Ovary (tissue), 9 donors: ENCODE results near the gene OR9Q1. TPM values are rescaled to one million over a fixed set of nuclear protein-coding genes. Genes with fewer than 3 reads are reported as not detected.

ENCODE experiments used
- DNase-seq, 5 donors: peaks; one replicate each; pipeline ENCODE4 v3.0.0-alpha.2; 2019 to 2020
- H3K27ac ChIP-seq, 2 donors: fragments of 200-600 bp; one replicate each; pipeline versions ENCODE4 v1.5.1 to v1.8.0; 2019 to 2022
- H3K27me3 ChIP-seq: fragments of 200-600 bp; one replicate; pipeline ENCODE4 v1.8.0; 2022
- H3K36me3 ChIP-seq: fragments of 200-600 bp; sonication (generic); one replicate; pipeline ENCODE4 v1.5.1; 2019
- H3K4me1 ChIP-seq: one replicate; pipeline ENCODE4 v1.8.1; 2013; ENCODE audit warnings: mild to moderate bottlenecking, moderate library complexity; ENCODE audit not compliant: insufficient read depth
- H3K4me3 ChIP-seq: fragments of 200-600 bp; sonication (generic); one replicate; pipeline ENCODE4 v1.5.1; 2017
- H3K9me3 ChIP-seq, 2 donors: fragments of 200-600 bp in 1 of 2; sonication (generic) in 1 of 2; one replicate each; pipeline versions ENCODE4 v1.5.1 to v1.8.1; 2013 to 2019; ENCODE audit warnings: mild to moderate bottlenecking in 1 of 2, moderate library complexity in 1 of 2
- EP300 ChIP-seq: sonication (generic); formaldehyde crosslinking; IDR thresholded peaks from one replicate; pipeline ENCODE4 v1.6.1; 2017; ENCODE audit warnings: antibody characterized with exemption
- POLR2A ChIP-seq: fragments of 450-650 bp; IDR thresholded peaks from one replicate; pipeline ENCODE4 v1.6.1; 2017; ENCODE audit warnings: antibody characterized with exemption, mild to moderate bottlenecking, moderate library complexity
- whole genome bisulfite sequencing, 3 donors: extraction: QIAGEN DNeasy Blood & Tissue Kit in 1 of 3; methylation state at CpG; one replicate each; pipeline versions ENCODE4 v1.1.5 to v1.1.7; 2013 to 2017; 5-methylcytosine and 5-hydroxymethylcytosine counted together
- intact Hi-C, 4 donors: fragments of 100-400 bp; cut with DNase I; formaldehyde crosslinking; loops; one replicate each; pipeline versions ENCODE4 v1.11.0 to v1.15.1; 2022 to 2023
- polyA plus RNA-seq, 2 donors: library from polyadenylated mRNA; stranded (reverse); fragments of 200-250 nt in 1 of 2; fragments of 350-450 nt in 1 of 2; fragmentation: Illumina TruSeq in 1 of 2; extraction: RNeasy Lipid Tissue Mini Kit (QIAGEN cat#74804) in 1 of 2; gene quantifications; one replicate each; pipeline ENCODE4 v1.2.3, GENCODE V29; 2013 to 2014
- total RNA-seq, 7 donors: library from RNA; depleted of rRNA in 2 of 7; stranded (reverse); fragments of >200 nt in 2 of 7; fragmentation: NEBNext Ultra II Directional in 3 of 7; extraction: Animal tissue kit (Norgen Biotek cat#: 25700) in 3 of 7; gene quantifications; one replicate each; pipeline versions ENCODE4 v1.1.0 to v1.2.4, GENCODE V29; 2016 to 2023
- TF ChIP-seq, protein P1 (sequence below), 3 donors: fragments of 450-650 bp in 2 of 3; fragments of 200-600 bp in 1 of 3; IDR thresholded peaks; one replicate each; pipeline versions ENCODE4 v1.5.1 to v1.8.0; 2016 to 2022; ENCODE audit warnings: antibody characterized with exemption in 3 of 3, mild to moderate bottlenecking in 1 of 3
- donor health status: DM: no; HTN: no; CAD: no; lungs with moderate emphysema.
- donor health status: DM: no; HTN: no; CAD: no.
- donor health status: Bipolar disorder and iron deficiency.
- donor health status: DM: yes; HTN: yes; CAD: no.
- donor health status: DM: no; HTN: no; CAD: no.
- donor health status: DM: yes; HTN: yes; CAD: no.

OR9Q1 gene
- total and polyA plus RNA-seq, 9 donors = not detected

DNA sequence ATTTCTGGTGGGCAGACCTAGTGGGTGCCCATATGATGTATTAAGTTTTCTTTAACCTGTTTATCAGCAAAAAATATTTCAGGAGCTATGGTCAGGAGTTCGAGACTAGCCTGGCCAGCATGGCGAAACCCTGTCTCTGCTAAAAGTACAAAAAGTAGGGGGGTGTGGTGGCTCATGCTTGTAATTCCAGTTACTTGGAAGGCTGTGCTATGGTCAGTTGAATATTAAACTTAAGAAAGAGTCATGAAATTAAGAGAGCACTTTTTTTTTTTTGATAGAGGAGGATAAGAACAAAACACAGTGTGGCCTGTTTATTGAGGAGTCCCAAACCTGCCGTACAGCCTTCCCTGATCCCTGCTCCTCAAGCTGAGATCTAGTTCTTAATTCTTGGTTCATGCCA, 36.9 kb downstream of the OR9Q1 start:
- peaks cover 3% of the 10 kb centered on the region for H3K4me1 ChIP-seq
- H3K4me3 ChIP-seq = no peak overlapping the region
- H3K36me3 ChIP-seq = no peaks in the 10 kb centered on the region
- 79 to 87% (median 85%) methylated on average over 3 of the region's 3 CpGs for WGBS, 3 donors
- no peak for DNase-seq
- no peak for TF ChIP-seq POLR2A
- no peak for TF ChIP-seq EP300
- TF ChIP-seq, protein P1, sequence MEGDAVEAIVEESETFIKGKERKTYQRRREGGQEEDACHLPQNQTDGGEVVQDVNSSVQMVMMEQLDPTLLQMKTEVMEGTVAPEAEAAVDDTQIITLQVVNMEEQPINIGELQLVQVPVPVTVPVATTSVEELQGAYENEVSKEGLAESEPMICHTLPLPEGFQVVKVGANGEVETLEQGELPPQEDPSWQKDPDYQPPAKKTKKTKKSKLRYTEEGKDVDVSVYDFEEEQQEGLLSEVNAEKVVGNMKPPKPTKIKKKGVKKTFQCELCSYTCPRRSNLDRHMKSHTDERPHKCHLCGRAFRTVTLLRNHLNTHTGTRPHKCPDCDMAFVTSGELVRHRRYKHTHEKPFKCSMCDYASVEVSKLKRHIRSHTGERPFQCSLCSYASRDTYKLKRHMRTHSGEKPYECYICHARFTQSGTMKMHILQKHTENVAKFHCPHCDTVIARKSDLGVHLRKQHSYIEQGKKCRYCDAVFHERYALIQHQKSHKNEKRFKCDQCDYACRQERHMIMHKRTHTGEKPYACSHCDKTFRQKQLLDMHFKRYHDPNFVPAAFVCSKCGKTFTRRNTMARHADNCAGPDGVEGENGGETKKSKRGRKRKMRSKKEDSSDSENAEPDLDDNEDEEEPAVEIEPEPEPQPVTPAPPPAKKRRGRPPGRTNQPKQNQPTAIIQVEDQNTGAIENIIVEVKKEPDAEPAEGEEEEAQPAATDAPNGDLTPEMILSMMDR (IDR thresholded peaks at IDR 0.05) = no peak
- intact Hi-C loops = no loop called here
- no peak overlapping the region for H3K27ac ChIP-seq
- H3K9me3 ChIP-seq = no peaks in the 10 kb centered on the region
- no peaks in the 10 kb centered on the region for H3K27me3 ChIP-seq

DNA sequence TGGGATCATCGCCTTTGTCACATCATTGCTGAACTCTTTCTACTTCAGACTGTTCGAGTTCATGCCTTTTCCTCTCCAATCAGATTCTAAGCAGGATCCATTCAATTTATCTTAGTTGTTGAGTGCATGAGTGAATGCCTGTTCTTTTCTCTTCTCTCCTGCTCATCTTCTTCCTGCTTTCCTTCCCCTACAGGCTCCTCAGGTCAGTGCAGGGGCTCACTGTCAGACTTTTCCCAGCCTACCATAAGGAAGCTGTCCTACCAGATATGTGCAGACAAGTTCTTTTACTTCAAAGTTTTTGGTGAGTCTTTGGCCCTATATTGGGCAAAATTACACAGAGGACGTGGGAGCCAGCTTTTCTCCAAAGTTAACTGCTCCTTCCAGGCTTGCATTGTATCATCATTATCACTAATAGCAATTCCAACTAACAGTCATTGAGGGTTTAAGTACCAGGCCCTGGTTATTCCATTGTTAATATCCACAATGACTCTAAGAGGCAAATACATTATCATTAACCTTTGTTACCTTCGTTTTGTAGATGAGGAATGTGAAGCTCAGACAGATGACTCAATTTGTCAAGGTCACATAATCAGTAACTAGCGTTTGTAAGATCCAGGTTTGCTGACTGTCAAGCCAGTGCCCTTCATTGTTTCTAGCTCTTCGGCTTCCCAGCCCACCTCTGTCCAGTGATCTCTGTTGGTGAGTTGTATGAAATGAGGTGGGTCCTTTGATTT, 37.4 kb downstream of the OR9Q1 start:
- Histone ChIP-seq H3K27ac (no peak overlapping the region), H3K27me3 (no peaks in the 10 kb centered on the region), H3K36me3 (no peaks in the 10 kb centered on the region), H3K4me3 (no peak overlapping the region), H3K9me3 (no peaks in the 10 kb centered on the region), H3K4me1 (peaks cover 3% of the 10 kb centered on the region)
- no peak for DNase-seq
- whole genome bisulfite sequencing, 3 donors = 53 to 58% (median 55%) methylated on average over 6 of the region's 6 CpGs
- TF ChIP-seq POLR2A (no peak), EP300 (no peak)
- TF ChIP-seq, protein P1 (IDR thresholded peaks at IDR 0.05) = no peak
- intact Hi-C loops = no loop called here

DNA sequence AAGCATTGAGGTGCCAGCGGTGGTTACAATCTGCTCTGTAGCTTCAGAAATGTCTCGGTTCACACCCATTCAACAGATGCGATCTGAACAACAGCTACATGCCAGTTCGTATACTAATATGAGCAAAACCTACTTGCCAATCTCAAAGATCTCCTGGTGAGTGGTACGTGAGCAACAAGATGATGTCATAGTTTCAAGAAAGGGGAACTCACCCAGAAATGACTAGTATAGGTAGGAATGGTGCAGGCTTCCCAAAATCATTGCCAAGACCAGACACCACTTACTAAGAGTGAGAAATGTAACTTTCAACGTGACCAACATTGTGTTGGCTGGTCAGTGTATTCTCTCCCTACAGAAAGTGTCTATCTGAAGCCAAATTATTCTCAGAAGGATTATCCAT, 38.1 kb downstream of the OR9Q1 start:
- TF ChIP-seq POLR2A = no peak
- no peaks in the 10 kb centered on the region for H3K36me3 ChIP-seq
- H3K9me3 ChIP-seq = no peaks in the 10 kb centered on the region
- DNase-seq = no peak
- H3K27ac ChIP-seq = no peak overlapping the region
- peaks cover 3% of the 10 kb centered on the region for H3K4me1 ChIP-seq
- no peak overlapping the region for H3K4me3 ChIP-seq
- no peaks in the 10 kb centered on the region for H3K27me3 ChIP-seq
- 60 to 73% (median 61%) methylated on average over 6 of the region's 6 CpGs for WGBS, 3 donors
- intact Hi-C loops = no loop called here

DNA sequence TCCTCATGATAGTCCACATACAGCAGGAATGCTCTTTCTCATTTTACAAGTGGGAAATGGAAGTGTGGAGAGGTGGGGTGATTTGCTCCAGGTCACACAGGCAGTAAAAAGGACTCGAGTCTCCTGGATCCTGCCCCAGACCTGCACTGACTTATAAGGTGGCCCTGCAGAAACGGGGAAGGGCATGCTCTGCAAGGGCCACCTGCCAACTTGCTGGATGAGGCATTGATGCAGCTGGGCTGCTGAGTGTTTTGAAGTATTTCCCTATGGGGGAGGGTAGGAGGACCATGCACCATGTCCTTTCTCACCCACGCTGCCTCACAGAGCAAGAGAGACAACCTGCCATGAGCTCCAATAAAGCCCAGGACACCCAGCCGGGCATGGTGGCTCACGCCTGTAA, 44.0 kb downstream of the OR9Q1 start:
- 58 to 79% (median 73%) methylated on average over 5 of the region's 5 CpGs for WGBS, 3 donors
- no peak for DNase-seq
- Histone ChIP-seq H3K36me3 (no peaks in the 10 kb centered on the region), H3K27ac (no peak overlapping the region), H3K4me3 (no peak overlapping the region), H3K9me3 (no peaks in the 10 kb centered on the region), H3K4me1 (no peaks in the 10 kb centered on the region), H3K27me3 (no peaks in the 10 kb centered on the region)
- intact Hi-C loops = no loop called here
- TF ChIP-seq POLR2A = no peak
- TF ChIP-seq, protein P1 (IDR thresholded peaks at IDR 0.05) = no peak
- TF ChIP-seq EP300 = no peak

DNA sequence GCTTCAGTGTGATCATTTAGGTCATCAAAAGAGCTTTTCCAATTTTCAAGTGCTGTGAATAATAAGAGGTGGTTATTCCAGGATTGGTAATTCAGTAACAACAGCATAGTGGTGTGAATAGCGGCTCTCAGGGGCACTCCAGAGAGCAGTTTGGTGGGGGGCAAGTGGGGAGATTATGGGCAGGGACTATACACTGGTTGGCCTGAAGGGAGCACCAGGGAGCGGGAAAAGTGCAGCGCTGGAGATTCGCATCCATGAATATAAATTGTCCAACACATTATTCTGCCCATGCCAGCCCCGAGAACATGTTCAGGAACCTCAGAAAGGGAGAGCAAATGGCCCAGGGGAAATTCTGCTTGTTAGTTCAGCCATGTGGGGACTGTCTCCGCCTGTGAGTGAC, 45.0 kb downstream of the OR9Q1 start:
- DNase-seq = no peak
- Histone ChIP-seq H3K27me3 (no peaks in the 10 kb centered on the region), H3K27ac (no peak overlapping the region), H3K36me3 (no peaks in the 10 kb centered on the region), H3K4me3 (no peak overlapping the region), H3K4me1 (no peaks in the 10 kb centered on the region), H3K9me3 (no peaks in the 10 kb centered on the region)
- intact Hi-C loops = no loop called here
- no peak for TF ChIP-seq EP300
- no peak for TF ChIP-seq POLR2A
- TF ChIP-seq, protein P1 (IDR thresholded peaks at IDR 0.05) = no peak
- WGBS, 3 donors = 79 to 91% (median 80%) methylated on average over 6 of the region's 6 CpGs
